ENCODE measurements around the gene TMEM131L. TPM values are rescaled to one million over a fixed set of nuclear protein-coding genes. Genes with fewer than 3 reads are reported as not detected.
"Not testable (repeated sequence)": the region's sequence is repeated elsewhere in the genome, so short reads cannot be mapped to it uniquely, and the experiment has no call there.

Gene TMEM131L
- total RNA-seq, 1 donor from 2014 or later: 39.5 TPM

DNA sequence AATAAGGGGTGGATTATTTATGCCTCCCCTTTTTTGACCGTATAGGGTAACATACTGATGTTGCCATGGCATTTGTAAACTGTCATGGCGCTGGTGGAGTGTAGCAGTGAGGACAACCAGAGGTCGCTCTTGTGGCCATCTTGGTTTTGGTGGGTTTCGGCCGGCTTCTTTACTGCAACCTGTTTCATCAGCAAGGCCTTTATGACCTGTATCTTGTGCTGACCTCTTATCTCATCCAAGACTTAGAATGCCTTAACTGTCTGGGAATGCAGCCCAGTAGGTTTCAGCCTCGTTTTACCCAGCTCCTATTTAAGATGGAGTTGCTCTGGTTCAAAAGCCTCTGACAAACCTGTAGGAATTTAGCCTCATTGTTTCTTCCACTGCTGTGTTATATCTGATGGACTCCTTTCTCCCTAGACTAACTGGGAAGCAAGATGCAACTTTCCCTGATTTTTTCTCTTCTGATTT, 71.4 kb downstream of the TMEM131L start:
- H3K27me3 Mint-ChIP-seq (ENCODE audit: insufficient read depth): peaks cover 3% of the 10 kb centered on the region
- no peak overlapping the region for H3K4me3 Mint-ChIP-seq
- intact Hi-C loops (cut with micrococcal nuclease): no loop called here
- H3K9me3 Mint-ChIP-seq: no peaks in the 10 kb centered on the region
- peaks cover 16% of the 10 kb centered on the region for H3K36me3 Mint-ChIP-seq (ENCODE audit: low read depth)
- peaks cover 46% of the 10 kb centered on the region for H3K4me1 Mint-ChIP-seq (ENCODE audit: low read depth)
- H3K27ac Mint-ChIP-seq: no peak overlapping the region
- DNase-seq (ENCODE audit: low spot score): no peak

DNA sequence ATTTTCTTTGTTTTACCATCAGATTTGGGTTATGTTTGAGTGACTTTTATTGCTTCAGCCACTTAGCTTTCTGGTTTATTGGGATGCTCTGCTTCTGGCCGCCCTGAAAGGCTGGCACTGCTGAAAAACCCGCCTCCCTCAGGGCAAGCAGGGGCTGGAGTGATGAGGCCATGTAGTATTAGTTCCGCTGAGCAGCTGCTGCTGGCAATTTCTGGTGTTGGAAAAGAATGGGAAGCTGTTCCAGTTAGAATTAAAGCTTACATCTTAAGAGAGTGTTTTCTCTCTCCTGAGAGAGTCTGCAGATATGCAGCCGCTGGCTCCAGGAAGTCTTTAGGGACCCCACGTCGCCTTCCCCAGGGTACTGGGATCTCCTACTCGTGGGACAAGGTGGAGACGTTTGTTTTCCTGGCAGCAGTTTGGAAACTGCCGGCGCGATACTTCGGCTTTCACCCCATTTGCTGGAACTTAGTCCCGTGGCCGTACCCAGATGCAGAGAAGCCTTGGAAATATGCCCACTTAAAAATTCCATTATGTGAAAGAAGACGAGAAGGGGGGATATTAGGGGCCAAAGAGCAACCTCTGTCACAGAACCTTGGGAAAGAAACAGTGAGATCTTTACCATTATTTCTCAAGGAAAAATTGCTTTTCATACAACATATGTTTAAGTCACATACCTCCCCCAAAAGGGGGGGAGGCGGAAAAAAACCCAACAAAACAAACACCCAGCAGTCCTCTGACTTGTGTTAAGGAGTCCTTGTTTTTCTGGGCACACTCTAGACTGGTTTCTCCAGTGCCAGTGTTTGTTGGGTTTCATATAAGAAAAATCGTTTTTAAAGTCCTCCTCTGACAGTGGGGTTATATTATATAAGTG, 72.6 kb downstream of the TMEM131L start:
- Mint-ChIP-seq H3K27me3 (ENCODE audit: insufficient read depth) (peaks cover 3% of the 10 kb centered on the region), H3K27ac (no peak overlapping the region), H3K36me3 (ENCODE audit: low read depth) (peaks cover 15% of the 10 kb centered on the region), H3K4me3 (no peak overlapping the region), H3K9me3 (no peaks in the 10 kb centered on the region), H3K4me1 (ENCODE audit: low read depth) (peaks cover 53% of the 10 kb centered on the region)
- intact Hi-C loops (cut with micrococcal nuclease): no loop called here
- no peak for DNase-seq (ENCODE audit: low spot score)

DNA sequence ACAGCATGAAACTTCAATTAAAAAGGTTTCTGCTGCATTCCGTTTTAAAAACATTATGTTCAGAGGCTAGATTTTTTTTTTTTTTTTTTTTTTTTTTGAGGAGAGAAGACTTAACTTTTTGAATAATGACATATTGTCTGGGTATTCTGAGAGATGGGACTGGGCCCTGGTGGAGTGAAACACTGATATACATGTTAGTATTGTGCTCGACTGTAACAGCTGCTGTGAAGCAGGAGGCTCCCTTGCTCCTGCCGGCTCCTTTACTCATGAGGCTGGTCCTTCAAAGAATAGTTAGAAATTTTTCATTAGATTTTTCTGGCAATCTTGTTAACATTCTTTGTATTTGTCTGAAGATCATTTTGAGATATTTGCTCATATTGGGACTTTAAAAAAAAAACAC, 73.3 kb downstream of the TMEM131L start:
- no peaks in the 10 kb centered on the region for H3K9me3 Mint-ChIP-seq
- no peak overlapping the region for H3K4me3 Mint-ChIP-seq
- peaks cover 3% of the 10 kb centered on the region for H3K27me3 Mint-ChIP-seq (ENCODE audit: insufficient read depth)
- no peak overlapping the region for H3K27ac Mint-ChIP-seq
- no peak for DNase-seq (ENCODE audit: low spot score)
- H3K36me3 Mint-ChIP-seq (ENCODE audit: low read depth): peaks cover 15% of the 10 kb centered on the region
- peaks cover 53% of the 10 kb centered on the region for H3K4me1 Mint-ChIP-seq (ENCODE audit: low read depth)
- intact Hi-C loops (cut with micrococcal nuclease): no loop called here

DNA sequence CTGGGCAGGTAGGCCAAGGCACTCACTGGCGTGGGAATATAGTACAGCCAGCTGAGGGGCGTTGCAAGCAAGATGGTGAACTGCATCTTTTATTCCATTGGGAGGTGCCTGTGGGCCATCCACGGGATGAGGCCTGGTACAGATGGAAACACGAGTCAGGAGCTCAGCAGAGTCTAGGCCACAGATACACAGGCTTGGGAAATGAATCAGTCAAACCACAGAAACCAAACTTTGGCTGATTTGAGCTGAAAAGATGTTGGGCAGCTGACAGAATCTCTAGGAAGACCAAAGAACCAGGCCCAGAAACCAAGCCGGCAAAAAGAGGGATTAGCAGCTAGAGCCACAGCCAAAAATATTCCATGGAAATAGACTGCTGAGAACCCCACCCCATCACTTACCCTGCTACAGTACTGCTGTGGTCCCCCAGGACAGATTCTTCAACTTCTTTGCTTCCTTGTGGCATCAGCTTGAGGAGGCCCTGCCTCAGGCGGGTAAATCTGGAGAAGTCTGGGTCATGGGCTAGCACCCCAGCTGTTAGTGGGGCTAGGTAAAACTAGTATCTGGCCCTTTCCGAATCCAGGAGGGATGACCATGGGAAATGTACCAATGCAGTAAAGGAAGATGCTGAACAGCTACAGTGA, 75.4 kb downstream of the TMEM131L start:
- intact Hi-C loops (cut with micrococcal nuclease): loop anchor here (1.0 kb wide), 2 partner anchors 12 to 44 kb away; no protein-coding TSS in a partner anchor
- H3K27ac Mint-ChIP-seq: no peak overlapping the region
- H3K36me3 Mint-ChIP-seq (ENCODE audit: low read depth): peaks cover 16% of the 10 kb centered on the region
- DNase-seq (ENCODE audit: low spot score): peak; percentile 32
- H3K4me3 Mint-ChIP-seq: no peak overlapping the region
- H3K9me3 Mint-ChIP-seq: no peaks in the 10 kb centered on the region
- H3K27me3 Mint-ChIP-seq (ENCODE audit: insufficient read depth): no peaks in the 10 kb centered on the region
- peaks cover 38% of the 10 kb centered on the region for H3K4me1 Mint-ChIP-seq (ENCODE audit: low read depth)

DNA sequence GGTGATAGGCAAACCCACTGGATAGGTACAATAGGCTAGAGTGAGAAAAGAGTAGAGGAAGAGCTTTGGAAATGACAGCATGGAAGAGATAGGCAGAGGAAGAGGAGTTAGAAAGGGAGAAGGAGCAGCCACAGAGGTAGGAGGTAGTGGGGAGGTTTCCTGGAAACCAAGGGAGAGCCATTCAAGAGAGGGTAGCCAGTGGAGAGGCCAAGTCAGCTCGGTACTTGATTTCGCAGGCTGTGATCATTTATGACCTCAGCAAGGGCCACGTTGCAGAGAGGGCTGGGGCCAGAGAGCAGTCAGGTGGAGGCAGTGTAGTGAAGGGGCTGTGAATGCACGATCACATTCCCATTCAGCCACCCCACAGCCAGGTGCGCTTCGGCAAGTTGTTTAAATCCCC, 76.0 kb downstream of the TMEM131L start:
- Mint-ChIP-seq H3K4me3 (no peak overlapping the region), H3K27ac (no peak overlapping the region)
- intact Hi-C loops (cut with micrococcal nuclease): no loop called here

DNA sequence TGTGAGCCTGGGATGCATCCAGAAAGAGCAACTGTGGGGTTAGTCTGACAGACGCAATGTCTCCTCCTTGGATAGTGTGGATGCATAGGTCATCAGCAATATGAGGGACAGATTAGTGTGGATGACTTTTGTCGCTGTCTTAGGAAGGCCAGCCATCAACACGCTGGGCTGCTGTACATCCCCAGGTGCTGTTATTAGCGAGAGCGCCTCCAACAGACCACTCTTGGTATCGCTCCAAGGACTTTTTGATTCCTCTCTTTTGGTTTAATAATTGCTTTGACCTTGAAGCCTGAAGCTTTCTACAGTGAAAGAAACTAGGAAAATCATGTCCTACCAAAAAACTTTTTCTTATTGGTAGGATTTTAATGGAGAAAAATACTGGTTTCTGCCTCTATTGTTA, 76.7 kb downstream of the TMEM131L start:
- no peak for DNase-seq (ENCODE audit: low spot score)
- H3K9me3 Mint-ChIP-seq: no peaks in the 10 kb centered on the region
- H3K4me3 Mint-ChIP-seq: no peak overlapping the region
- no peaks in the 10 kb centered on the region for H3K27me3 Mint-ChIP-seq (ENCODE audit: insufficient read depth)
- H3K4me1 Mint-ChIP-seq (ENCODE audit: low read depth): peaks cover 35% of the 10 kb centered on the region
- no peak overlapping the region for H3K27ac Mint-ChIP-seq
- intact Hi-C loops (cut with micrococcal nuclease): no loop called here
- H3K36me3 Mint-ChIP-seq (ENCODE audit: low read depth): peaks cover 16% of the 10 kb centered on the region

More for the DNA sequence above, 76.0 kb downstream of the TMEM131L start:
- no peaks in the 10 kb centered on the region for H3K9me3 Mint-ChIP-seq
- DNase-seq (ENCODE audit: low spot score): no peak
- peaks cover 38% of the 10 kb centered on the region for H3K4me1 Mint-ChIP-seq (ENCODE audit: low read depth)
- peaks cover 16% of the 10 kb centered on the region for H3K36me3 Mint-ChIP-seq (ENCODE audit: low read depth)
- H3K27me3 Mint-ChIP-seq (ENCODE audit: insufficient read depth): no peaks in the 10 kb centered on the region

DNA sequence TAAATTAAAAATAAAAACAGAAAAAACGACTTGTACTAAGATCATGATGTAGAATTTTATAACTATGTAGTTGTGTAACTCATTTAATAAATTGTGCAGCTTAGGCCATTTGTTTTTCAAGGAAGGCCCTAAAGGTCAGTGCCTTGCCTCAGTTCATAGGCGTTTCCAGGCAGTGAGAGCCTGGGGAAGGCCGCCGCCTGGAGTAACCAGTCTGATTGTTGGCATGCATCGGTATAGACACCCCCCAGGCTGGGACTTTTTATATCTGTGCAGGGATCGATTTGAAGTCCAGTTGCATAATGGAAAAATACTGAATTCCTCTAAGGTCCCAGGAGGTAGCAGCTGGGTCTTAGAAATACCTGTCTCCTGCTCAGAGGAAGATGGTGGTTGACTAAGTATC, 77.2 kb downstream of the TMEM131L start:
- intact Hi-C loops (cut with micrococcal nuclease): no loop called here
- Mint-ChIP-seq H3K27ac (no peak overlapping the region), H3K9me3 (no peaks in the 10 kb centered on the region), H3K4me1 (ENCODE audit: low read depth) (peaks cover 35% of the 10 kb centered on the region), H3K36me3 (ENCODE audit: low read depth) (peaks cover 16% of the 10 kb centered on the region), H3K27me3 (ENCODE audit: insufficient read depth) (no peaks in the 10 kb centered on the region), H3K4me3 (no peak overlapping the region)
- DNase-seq (ENCODE audit: low spot score): no peak

DNA sequence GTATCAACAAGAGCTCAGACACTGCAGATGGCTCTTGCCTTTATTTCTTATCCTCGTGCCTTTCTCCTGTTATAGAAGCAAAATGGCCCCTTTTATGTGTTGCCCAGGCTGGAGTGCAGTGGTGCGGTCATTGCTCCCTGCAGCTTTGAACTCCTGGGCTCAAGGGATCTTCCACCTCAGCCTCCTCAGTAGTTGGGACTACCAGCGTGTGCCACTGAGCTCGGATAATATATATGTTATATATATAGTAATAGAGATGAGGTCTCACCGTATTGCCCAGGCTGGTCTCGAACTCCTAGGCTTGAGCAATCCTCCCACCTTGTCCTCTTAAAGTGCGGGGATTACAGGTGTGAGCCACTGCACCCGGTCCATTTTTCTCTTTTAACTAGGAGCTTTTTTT, 79.7 kb downstream of the TMEM131L start:
- H3K9me3 Mint-ChIP-seq: no peaks in the 10 kb centered on the region
- H3K4me1 Mint-ChIP-seq (ENCODE audit: low read depth): peaks cover 39% of the 10 kb centered on the region
- no peaks in the 10 kb centered on the region for H3K27me3 Mint-ChIP-seq (ENCODE audit: insufficient read depth)
- intact Hi-C loops (cut with micrococcal nuclease): no loop called here
- H3K36me3 Mint-ChIP-seq (ENCODE audit: low read depth): peaks cover 13% of the 10 kb centered on the region
- DNase-seq (ENCODE audit: low spot score): no peak
- no peak overlapping the region for H3K4me3 Mint-ChIP-seq
- H3K27ac Mint-ChIP-seq: no peak overlapping the region

DNA sequence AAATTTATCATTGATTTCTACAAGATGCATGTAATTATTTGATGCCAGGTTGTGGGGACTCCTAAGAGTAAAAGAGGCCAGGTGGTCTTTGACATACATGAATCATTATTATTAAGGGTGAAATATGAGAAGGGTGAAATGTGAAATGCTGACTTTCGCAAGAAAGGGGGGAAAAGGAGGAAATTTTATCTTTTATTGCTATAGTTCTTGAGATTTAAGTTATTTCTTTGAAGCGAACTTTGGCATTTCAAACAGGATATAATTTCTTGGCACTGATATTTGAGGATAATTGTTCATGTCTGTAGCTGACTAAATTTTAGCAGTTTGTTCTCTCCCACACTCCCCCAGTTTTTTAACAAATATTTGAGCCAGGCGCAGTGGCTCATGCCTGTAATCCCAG, 80.1 kb downstream of the TMEM131L start:
- Mint-ChIP-seq H3K27ac (no peak overlapping the region), H3K36me3 (ENCODE audit: low read depth) (peaks cover 16% of the 10 kb centered on the region)
- DNase-seq (ENCODE audit: low spot score): no peak

DNA sequence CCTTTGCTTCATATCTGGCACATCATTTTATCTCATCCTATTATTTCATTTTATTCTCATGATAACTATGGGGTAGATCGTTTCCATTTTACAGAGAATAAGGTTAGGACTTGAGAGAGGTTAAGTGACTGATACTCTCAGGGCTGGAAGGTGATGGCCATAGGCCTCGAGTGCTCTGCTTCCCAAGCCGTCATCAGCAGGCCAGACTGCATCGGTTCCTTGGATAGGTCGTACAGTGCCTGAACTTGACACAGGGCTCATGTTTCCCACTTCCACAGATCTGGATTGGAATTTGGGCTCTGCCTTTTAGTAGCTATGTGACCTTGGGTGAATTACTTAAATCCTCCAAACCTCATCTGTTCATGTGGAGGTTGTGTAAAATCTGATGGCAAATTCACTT, 81.4 kb downstream of the TMEM131L start:
- Mint-ChIP-seq H3K27ac (no peak overlapping the region), H3K9me3 (no peaks in the 10 kb centered on the region), H3K36me3 (ENCODE audit: low read depth) (peaks cover 11% of the 10 kb centered on the region), H3K4me3 (no peak overlapping the region), H3K4me1 (ENCODE audit: low read depth) (peaks cover 23% of the 10 kb centered on the region), H3K27me3 (ENCODE audit: insufficient read depth) (no peaks in the 10 kb centered on the region)
- intact Hi-C loops (cut with micrococcal nuclease): no loop called here
- no peak for DNase-seq (ENCODE audit: low spot score)

More for the DNA sequence above, 80.1 kb downstream of the TMEM131L start:
- Mint-ChIP-seq H3K27me3 (ENCODE audit: insufficient read depth) (no peaks in the 10 kb centered on the region), H3K9me3 (no peaks in the 10 kb centered on the region), H3K4me1 (ENCODE audit: low read depth) (peaks cover 35% of the 10 kb centered on the region), H3K4me3 (no peak overlapping the region)
- intact Hi-C loops (cut with micrococcal nuclease): no loop called here

DNA sequence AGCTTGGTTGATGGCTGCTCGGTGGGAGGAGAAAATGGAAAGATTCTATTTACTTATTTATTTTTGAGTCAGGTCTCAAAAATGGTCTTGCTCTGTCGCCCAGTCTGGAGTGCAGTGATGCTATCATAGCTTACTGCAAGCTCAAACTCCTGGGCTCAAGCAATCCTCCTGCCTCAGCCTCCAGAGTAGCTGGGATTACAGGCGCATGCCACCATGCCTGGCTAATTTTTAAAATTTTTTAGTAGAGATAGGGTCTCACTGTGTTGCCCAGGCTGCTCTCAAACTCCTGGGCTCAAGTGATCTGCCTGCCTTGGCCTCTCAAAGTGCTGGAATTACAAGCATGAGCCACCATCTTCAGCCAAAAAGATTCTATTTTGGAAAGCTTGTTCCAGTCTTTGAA, 82.7 kb downstream of the TMEM131L start:
- peaks cover 15% of the 10 kb centered on the region for H3K36me3 Mint-ChIP-seq (ENCODE audit: low read depth)
- DNase-seq (ENCODE audit: low spot score); H3K27ac Mint-ChIP-seq; H3K4me3 Mint-ChIP-seq; intact Hi-C loops (cut with micrococcal nuclease); H3K9me3 Mint-ChIP-seq; H3K27me3 Mint-ChIP-seq (ENCODE audit: insufficient read depth): not testable (repeated sequence)
- peaks cover 19% of the 10 kb centered on the region for H3K4me1 Mint-ChIP-seq (ENCODE audit: low read depth)

DNA sequence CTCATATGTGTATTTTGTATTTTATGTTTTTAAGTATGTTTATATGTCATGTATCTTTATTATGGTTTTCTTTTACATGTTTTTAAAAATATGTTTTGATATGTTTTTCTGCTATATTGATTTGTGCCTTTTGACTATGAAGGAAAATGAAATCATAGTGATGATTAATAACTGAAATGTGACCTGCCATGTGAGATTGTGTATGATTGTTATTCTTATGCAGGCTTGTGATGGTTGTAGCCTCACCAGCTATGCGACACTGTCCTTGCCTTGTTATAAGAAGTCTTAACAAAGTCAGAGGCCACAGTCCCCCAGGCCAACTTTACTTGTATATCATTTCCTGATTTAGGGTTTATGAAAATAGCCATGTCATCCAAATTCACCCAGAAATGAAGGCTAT, 83.2 kb downstream of the TMEM131L start:
- peaks cover 15% of the 10 kb centered on the region for H3K36me3 Mint-ChIP-seq (ENCODE audit: low read depth)
- no peaks in the 10 kb centered on the region for H3K9me3 Mint-ChIP-seq
- intact Hi-C loops (cut with micrococcal nuclease): no loop called here
- DNase-seq (ENCODE audit: low spot score): no peak
- H3K27ac Mint-ChIP-seq: peak overlapping the region; percentile 75
- no peaks in the 10 kb centered on the region for H3K27me3 Mint-ChIP-seq (ENCODE audit: insufficient read depth)
- peaks cover 19% of the 10 kb centered on the region for H3K4me1 Mint-ChIP-seq (ENCODE audit: low read depth)
- H3K4me3 Mint-ChIP-seq: no peak overlapping the region

DNA sequence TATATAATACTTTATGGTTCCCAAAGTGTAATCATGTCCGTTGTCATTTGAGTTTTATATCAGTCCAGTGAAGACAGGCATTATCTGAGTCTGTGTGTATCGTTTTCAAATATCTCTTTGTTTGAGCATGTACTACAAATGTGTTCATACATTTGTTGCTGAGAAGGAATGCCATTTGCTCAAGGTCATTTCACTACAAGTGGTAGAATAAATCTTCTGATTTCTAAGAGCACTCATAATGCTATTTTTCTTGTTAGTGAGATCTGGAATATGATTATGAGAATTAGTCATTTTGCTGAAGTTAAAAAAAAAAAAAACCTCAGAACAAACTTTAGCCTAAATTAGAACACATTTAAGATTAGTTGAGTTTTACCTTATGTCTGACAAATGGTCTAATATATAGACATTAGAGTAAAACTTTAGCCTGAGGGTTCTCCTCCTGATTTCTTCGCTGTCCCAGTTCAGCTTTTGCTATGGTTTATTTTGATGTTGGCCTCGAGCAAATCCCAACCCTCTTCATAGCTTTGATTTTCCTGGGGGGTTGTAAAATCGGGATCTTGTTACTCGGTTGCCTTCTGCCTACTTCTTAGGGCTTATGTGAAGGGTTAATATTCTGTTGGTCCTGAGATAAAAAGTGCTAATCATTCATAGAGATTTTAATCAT, 87.1 kb downstream of the TMEM131L start:
- no peak for DNase-seq (ENCODE audit: low spot score)
- Mint-ChIP-seq H3K4me3 (no peak overlapping the region), H3K27ac (no peak overlapping the region), H3K4me1 (ENCODE audit: low read depth) (peaks cover 18% of the 10 kb centered on the region), H3K27me3 (ENCODE audit: insufficient read depth) (no peaks in the 10 kb centered on the region), H3K9me3 (no peaks in the 10 kb centered on the region), H3K36me3 (ENCODE audit: low read depth) (peaks cover 21% of the 10 kb centered on the region)
- intact Hi-C loops (cut with micrococcal nuclease): no loop called here
